Measurements from ENCODE around the gene GJA4.

- TF ChIP-seq CTCF (IDR thresholded peaks at IDR 0.05) (no peak), POLR2A (IDR thresholded peaks at IDR 0.05) (no peak)
Measured at GRCh38 chr1:34770891-34771504, 21.8 kb upstream of the GJA4 start.

All from esophagus squamous epithelium (tissue), 4 donors.